HepG2 (cell line): ENCODE data around the gene MTF2. TPM values are rescaled to one million over a fixed set of nuclear protein-coding genes. Genes with fewer than 3 reads are reported as not detected.
A peak's percentile ranks its signal among the peaks of the same experiment; 100 is the strongest.

Source experiments
- ARID2 ChIP-seq: sonication (generic); formaldehyde crosslinking; IDR thresholded peaks from 2 replicates; pipeline ENCODE4 v1.8.1; 2022; ENCODE audit warnings: mild to moderate bottlenecking, missing genetic modification reagents, borderline replicate concordance
- ATF7 ChIP-seq, 2 experiments: fragments of 450-650 bp in 1 of 2; sonication (generic) in 1 of 2; formaldehyde crosslinking in 1 of 2; IDR thresholded peaks; 2 replicates each; pipeline versions ENCODE4 v1.4.0 to v1.6.1; 2016 to 2020; ENCODE audit warnings: antibody characterized with exemption in 1 of 2, mild to moderate bottlenecking in 1 of 2, missing genetic modification reagents in 1 of 2
- CREM ChIP-seq, 2 experiments: sonication (generic) in 1 of 2; formaldehyde crosslinking in 1 of 2; IDR thresholded peaks; 2 replicates each; pipeline versions ENCODE4 v1.4.0 to v1.6.1; 2016 to 2020; ENCODE audit warnings: antibody characterized with exemption in 1 of 2, mild to moderate bottlenecking in 1 of 2, missing genetic modification reagents in 1 of 2
- ETV6 ChIP-seq: sonication (generic); formaldehyde crosslinking; conservative IDR thresholded peaks from 2 replicates; pipeline ENCODE4 v1.4.0; 2020; ENCODE audit warnings: missing genetic modification reagents
- ISL2 ChIP-seq: sonication (generic); formaldehyde crosslinking; IDR thresholded peaks from 2 replicates; pipeline ENCODE4 v1.5.0; 2020; ENCODE audit warnings: missing genetic modification reagents
- KLF15 ChIP-seq: sonication (generic); formaldehyde crosslinking; IDR thresholded peaks from 2 replicates; pipeline ENCODE4 v1.8.1; 2023; ENCODE audit warnings: borderline replicate concordance, mild to moderate bottlenecking, inconsistent platforms, missing genetic modification reagents, mixed read lengths
- NKX3-1 ChIP-seq: sonication (generic); formaldehyde crosslinking; IDR thresholded peaks from 2 replicates; pipeline ENCODE4 v1.5.0; 2020; ENCODE audit warnings: missing genetic modification reagents
- NRL ChIP-seq: sonication (generic); formaldehyde crosslinking; IDR thresholded peaks from 2 replicates; pipeline ENCODE4 v1.5.0; 2020; ENCODE audit warnings: missing genetic modification reagents, mild to moderate bottlenecking, moderate library complexity, borderline replicate concordance
- PHF21A ChIP-seq: sonication (generic); formaldehyde crosslinking; IDR thresholded peaks from 2 replicates; pipeline ENCODE4 v1.5.0; 2020; ENCODE audit warnings: mild to moderate bottlenecking, missing genetic modification reagents
- RBFOX2 ChIP-seq: fragments of 200-400 bp; formaldehyde crosslinking; IDR thresholded peaks from 2 replicates; pipeline ENCODE4 v1.6.1; 2017; ENCODE audit warnings: low read depth, mild to moderate bottlenecking, low read length
- SATB2 ChIP-seq: sonication (generic); formaldehyde crosslinking; IDR thresholded peaks from 2 replicates; pipeline ENCODE4 v1.5.0; 2020; ENCODE audit warnings: missing genetic modification reagents
- SMAD3 ChIP-seq: sonication (generic); formaldehyde crosslinking; IDR thresholded peaks from 2 replicates; pipeline ENCODE4 v1.4.0; 2020; ENCODE audit warnings: missing genetic modification reagents
- TP53 ChIP-seq: sonication (generic); formaldehyde crosslinking; conservative IDR thresholded peaks from 2 replicates; pipeline ENCODE4 v1.4.0; 2020; ENCODE audit warnings: missing genetic modification reagents
- ZBTB3 ChIP-seq: sonication (generic); formaldehyde crosslinking; IDR thresholded peaks from 2 replicates; pipeline ENCODE4 v1.4.0; 2020; ENCODE audit warnings: low read depth, mild to moderate bottlenecking, moderate library complexity, missing genetic modification reagents, borderline replicate concordance
- ZFP36 ChIP-seq: fragments of 150-350 bp; IDR thresholded peaks from 2 replicates; pipeline ENCODE4 v1.6.1; 2018; ENCODE audit warnings: borderline replicate concordance, low read length, low read depth; ENCODE audit not compliant: partially characterized antibody
- ZNF225 ChIP-seq: sonication (generic); formaldehyde crosslinking; IDR thresholded peaks from 2 replicates; pipeline ENCODE4 v1.4.0; 2020; ENCODE audit warnings: mild to moderate bottlenecking, missing genetic modification reagents
- ZNF367 ChIP-seq: sonication (generic); formaldehyde crosslinking; IDR thresholded peaks from 2 replicates; pipeline ENCODE4 v1.4.0; 2020; ENCODE audit warnings: missing genetic modification reagents, borderline replicate concordance
- ZNF431 ChIP-seq: sonication (generic); formaldehyde crosslinking; IDR thresholded peaks from 2 replicates; pipeline ENCODE4 v1.9.0; 2022; ENCODE audit warnings: missing genetic modification reagents, low read depth, mild to moderate bottlenecking, borderline replicate concordance
- ZNF564 ChIP-seq: sonication (generic); formaldehyde crosslinking; IDR thresholded peaks from 2 replicates; pipeline ENCODE4 v1.8.1; 2023; ENCODE audit warnings: mild to moderate bottlenecking, missing genetic modification reagents
- polyA plus RNA-seq, 8 experiments: library from polyadenylated mRNA; depleted of rRNA in 3 of 8; stranded (reverse) in 7 of 8; unstranded in 1 of 8; fragments of >200 nt; fragmentation: Illumina TruSeq in 4 of 8; extraction: Trizol in 4 of 8; gene quantifications; 2 replicates each; pipeline versions ENCODE4 v1.2.1 to v1.2.3, GENCODE V29; 2011 to 2016; ENCODE audit warnings: low read depth in 4 of 8, missing spikeins in 1 of 8, mixed read lengths in 1 of 8; ENCODE audit not compliant: insufficient read depth in 1 of 8
- total RNA-seq, 5 experiments: library from RNA; depleted of rRNA; stranded (reverse); fragments of >200 nt; fragmentation: Illumina TruSeq; extraction: Trizol; gene quantifications; 2 replicates each; pipeline ENCODE4 v1.2.3, GENCODE V29; 2016; ENCODE audit warnings: low read depth in 1 of 5
- TF ChIP-seq, protein P1 (sequence below): sonication (generic); formaldehyde crosslinking; IDR thresholded peaks from 2 replicates; pipeline ENCODE4 v1.9.0; 2022; ENCODE audit warnings: missing genetic modification reagents, mild to moderate bottlenecking, borderline replicate concordance
- TF ChIP-seq, protein P2 (sequence below): sonication (generic); formaldehyde crosslinking; IDR thresholded peaks from 2 replicates; pipeline ENCODE4 v1.5.0; 2020; ENCODE audit warnings: mild to moderate bottlenecking, missing genetic modification reagents
- TF ChIP-seq, protein P3 (sequence below): sonication (generic); formaldehyde crosslinking; IDR thresholded peaks from 2 replicates; pipeline ENCODE4 v1.5.1; 2020; ENCODE audit warnings: missing genetic modification reagents, mild to moderate bottlenecking, borderline replicate concordance
- TF ChIP-seq, protein P4 (sequence below): sonication (generic); formaldehyde crosslinking; IDR thresholded peaks from 2 replicates; pipeline ENCODE4 v1.4.0; 2020; ENCODE audit warnings: missing genetic modification reagents, low read depth, mild to moderate bottlenecking, borderline replicate concordance

Gene MTF2
- total and polyA plus RNA-seq, 2 of the 13 experiments (the other 11 are each of a cell fraction or from before 2014, with no cell fraction given), result 48.7 to 53.9 TPM

DNA sequence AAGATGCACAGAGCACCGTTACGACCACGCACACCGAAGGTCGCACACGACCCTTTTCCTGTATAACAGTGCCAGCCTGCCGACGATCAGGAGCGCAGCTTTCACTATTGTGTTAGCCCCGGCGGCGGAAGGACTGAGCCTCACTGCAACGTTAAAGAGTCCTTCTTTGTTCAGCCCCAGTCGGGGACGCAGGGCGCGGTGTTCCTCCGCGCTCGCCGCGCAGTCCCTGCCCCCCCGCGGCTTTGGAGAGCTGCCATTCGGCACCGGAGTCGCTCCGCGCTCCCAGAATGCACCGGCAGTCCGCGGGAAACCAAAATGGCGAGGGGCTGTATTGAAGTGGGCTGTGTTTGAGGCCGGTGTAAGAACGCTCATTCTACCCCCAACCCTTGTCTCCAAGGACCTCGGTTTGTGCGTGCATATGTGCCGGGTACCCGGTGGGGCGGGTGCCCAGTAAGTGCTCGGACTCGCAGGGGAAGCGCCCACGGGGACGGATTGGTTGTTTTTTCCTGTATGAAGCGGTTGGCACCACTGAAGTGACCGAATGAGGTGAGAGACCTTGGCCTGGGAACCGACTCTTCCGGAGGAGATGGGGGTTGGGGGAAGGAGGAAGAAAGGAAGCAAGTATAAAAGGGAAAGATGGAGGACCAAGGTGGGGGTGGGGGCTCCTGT is at the start of gene MTF2 (continued):
- TF ChIP-seq, protein P1, sequence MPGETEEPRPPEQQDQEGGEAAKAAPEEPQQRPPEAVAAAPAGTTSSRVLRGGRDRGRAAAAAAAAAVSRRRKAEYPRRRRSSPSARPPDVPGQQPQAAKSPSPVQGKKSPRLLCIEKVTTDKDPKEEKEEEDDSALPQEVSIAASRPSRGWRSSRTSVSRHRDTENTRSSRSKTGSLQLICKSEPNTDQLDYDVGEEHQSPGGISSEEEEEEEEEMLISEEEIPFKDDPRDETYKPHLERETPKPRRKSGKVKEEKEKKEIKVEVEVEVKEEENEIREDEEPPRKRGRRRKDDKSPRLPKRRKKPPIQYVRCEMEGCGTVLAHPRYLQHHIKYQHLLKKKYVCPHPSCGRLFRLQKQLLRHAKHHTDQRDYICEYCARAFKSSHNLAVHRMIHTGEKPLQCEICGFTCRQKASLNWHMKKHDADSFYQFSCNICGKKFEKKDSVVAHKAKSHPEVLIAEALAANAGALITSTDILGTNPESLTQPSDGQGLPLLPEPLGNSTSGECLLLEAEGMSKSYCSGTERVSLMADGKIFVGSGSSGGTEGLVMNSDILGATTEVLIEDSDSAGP, result peak; percentile 97
- TF ChIP-seq ATF7 (IDR thresholded peaks at IDR 0.05), result no peak
- peak; percentile 86 for TF ChIP-seq ATF7 (CRISPR knock-in tag; IDR thresholded peaks at IDR 0.05)
- peak; percentile 94 for TF ChIP-seq ISL2 (CRISPR knock-in tag)
- peak; percentile 98 for TF ChIP-seq SMAD3 (CRISPR knock-in tag)
- TF ChIP-seq, protein P2, sequence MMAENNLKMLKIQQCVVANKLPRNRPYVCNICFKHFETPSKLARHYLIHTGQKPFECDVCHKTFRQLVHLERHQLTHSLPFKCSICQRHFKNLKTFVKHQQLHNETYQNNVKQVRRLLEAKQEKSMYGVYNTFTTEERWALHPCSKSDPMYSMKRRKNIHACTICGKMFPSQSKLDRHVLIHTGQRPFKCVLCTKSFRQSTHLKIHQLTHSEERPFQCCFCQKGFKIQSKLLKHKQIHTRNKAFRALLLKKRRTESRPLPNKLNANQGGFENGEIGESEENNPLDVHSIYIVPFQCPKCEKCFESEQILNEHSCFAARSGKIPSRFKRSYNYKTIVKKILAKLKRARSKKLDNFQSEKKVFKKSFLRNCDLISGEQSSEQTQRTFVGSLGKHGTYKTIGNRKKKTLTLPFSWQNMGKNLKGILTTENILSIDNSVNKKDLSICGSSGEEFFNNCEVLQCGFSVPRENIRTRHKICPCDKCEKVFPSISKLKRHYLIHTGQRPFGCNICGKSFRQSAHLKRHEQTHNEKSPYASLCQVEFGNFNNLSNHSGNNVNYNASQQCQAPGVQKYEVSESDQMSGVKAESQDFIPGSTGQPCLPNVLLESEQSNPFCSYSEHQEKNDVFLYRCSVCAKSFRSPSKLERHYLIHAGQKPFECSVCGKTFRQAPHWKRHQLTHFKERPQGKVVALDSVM, result peak; percentile 89
- no peak for TF ChIP-seq ZFP36
- peak; percentile 92 for TF ChIP-seq KLF15
- TF ChIP-seq, protein P3, sequence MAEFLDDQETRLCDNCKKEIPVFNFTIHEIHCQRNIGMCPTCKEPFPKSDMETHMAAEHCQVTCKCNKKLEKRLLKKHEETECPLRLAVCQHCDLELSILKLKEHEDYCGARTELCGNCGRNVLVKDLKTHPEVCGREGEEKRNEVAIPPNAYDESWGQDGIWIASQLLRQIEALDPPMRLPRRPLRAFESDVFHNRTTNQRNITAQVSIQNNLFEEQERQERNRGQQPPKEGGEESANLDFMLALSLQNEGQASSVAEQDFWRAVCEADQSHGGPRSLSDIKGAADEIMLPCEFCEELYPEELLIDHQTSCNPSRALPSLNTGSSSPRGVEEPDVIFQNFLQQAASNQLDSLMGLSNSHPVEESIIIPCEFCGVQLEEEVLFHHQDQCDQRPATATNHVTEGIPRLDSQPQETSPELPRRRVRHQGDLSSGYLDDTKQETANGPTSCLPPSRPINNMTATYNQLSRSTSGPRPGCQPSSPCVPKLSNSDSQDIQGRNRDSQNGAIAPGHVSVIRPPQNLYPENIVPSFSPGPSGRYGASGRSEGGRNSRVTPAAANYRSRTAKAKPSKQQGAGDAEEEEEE (CRISPR knock-in tag), result peak; percentile 59; the same call in 1 of the 2 replicates
- peak; percentile 95 for TF ChIP-seq TP53 (CRISPR knock-in tag)
- peak; percentile 95 for TF ChIP-seq ZNF367 (CRISPR knock-in tag)
- TF ChIP-seq ZNF225 (CRISPR knock-in tag), result peak; percentile 97
- peak; percentile 86 for TF ChIP-seq RBFOX2
- peak; percentile 99 for TF ChIP-seq NKX3-1 (CRISPR knock-in tag)
- TF ChIP-seq, protein P4, sequence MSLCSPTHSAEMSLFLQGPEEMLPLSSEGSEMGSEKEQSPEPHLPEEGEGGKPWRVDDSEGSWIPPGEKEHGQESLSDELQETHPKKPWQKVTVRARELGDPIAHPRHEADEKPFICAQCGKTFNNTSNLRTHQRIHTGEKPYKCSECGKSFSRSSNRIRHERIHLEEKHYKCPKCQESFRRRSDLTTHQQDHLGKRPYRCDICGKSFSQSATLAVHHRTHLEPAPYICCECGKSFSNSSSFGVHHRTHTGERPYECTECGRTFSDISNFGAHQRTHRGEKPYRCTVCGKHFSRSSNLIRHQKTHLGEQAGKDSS (CRISPR knock-in tag), result peak; percentile 98; the same call in 1 of the 2 replicates
- peak; percentile 97 for TF ChIP-seq ETV6 (CRISPR knock-in tag)
- TF ChIP-seq ZNF431 (CRISPR knock-in tag), result peak; percentile 99
- peak; percentile 95 for TF ChIP-seq ZNF564 (CRISPR knock-in tag)
- TF ChIP-seq ARID2 (CRISPR knock-in tag), result peak; percentile 99
- peak; percentile 99 for TF ChIP-seq NRL (CRISPR knock-in tag)
- peak; percentile 82 for TF ChIP-seq CREM (IDR thresholded peaks at IDR 0.05)
- TF ChIP-seq CREM (CRISPR knock-in tag; IDR thresholded peaks at IDR 0.05), result no peak; the same call in 1 of the 2 replicates
- 0 out of 2 replicates have a peak, but pooled peaks have one; percentile 75 for TF ChIP-seq ZBTB3 (CRISPR knock-in tag)
- peak; percentile 99 for TF ChIP-seq SATB2 (CRISPR knock-in tag)
- peak; percentile 99 for TF ChIP-seq PHF21A
